GM19043 (cell line): ENCODE measurements around the gene FOXL1.

Experiments
- ATAC-seq: cut with Tn5 transposase; IDR thresholded peaks from one replicate; pipeline ENCODE4 v1.9.1; 2021; ENCODE audit warnings: low read depth; ENCODE audit not compliant: unreplicated experiment

The FOXL1 gene

DNA sequence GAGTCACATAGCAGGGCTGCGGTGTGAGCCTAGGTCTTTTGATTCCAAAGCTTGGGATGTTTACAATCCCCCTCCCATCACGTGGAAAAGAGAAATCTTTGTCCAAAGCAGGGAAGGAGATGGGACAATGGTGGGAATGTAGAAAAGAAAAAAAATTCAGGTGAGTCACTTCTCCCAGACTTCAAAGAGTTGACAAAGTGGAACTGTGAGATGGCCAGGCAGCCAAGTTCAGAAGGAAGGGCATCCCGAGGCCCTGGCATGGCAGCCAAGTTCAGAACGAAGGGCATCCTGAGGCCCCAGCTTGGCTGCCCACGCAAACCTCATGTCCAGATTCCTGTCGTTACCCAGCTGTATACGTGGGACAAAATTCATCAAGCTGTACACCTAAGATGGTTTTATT lies 47.5 kb downstream of the FOXL1 start:
- no peak for ATAC-seq

DNA sequence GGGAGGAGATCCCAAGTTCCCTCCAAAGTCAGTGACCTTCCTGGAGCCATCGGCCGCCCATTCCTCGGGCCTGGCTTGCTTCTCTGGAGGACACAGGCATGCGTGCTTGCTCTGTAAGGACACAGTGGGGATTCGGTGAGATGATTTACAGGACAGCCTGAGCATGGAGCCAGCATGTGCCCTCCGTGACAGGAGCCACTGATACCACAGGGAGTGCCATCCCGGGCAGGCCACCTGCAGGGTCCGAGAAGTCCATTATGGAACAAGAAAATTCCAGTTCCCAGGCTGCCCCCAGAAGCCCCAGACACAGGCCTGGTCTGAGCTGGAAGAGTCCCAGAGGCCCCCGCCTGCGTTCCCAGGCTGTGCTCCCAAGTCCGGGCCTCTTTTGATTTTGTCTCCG lies 47.9 kb downstream of the FOXL1 start:
- ATAC-seq = no peak

DNA sequence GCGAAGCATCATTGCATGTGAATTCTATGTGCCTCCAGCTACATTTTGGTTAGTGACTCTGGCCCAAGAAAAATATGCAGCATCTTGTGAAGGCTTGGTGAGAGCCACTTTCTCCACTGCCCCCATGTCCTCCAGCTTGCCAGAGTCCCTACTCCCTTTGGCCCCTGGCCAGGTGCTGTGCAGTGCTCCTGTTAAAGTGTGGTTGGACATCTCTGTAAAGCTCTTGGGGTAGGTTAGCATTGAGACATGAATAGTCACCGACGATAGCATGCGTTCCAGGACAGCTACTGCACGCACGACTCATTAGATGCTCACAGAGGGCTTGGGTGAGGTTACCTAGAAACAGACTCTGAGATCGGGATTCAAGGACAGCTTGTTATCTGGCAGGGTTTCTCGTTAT lies 48.6 kb downstream of the FOXL1 start:
- no peak for ATAC-seq

DNA sequence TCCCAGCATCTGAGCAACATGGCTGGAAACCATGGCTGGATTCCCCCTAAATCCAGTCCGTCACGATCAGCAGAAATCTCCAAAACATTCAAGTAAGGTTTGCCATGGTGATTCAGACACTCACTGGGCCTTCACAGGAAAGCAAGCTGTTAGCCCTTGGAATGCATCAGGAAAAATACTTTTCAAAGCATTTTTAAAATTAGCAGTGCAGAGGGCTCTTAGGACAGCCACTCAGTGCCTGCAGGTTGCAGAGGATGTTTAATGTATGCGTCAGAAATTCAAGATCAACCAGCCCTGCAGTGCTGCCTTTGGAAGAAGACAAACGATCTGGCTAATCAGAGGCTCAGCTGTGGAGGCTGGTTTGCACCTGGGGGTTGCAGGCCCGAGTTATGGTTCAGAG lies 50.3 kb downstream of the FOXL1 start:
- ATAC-seq = no peak

DNA sequence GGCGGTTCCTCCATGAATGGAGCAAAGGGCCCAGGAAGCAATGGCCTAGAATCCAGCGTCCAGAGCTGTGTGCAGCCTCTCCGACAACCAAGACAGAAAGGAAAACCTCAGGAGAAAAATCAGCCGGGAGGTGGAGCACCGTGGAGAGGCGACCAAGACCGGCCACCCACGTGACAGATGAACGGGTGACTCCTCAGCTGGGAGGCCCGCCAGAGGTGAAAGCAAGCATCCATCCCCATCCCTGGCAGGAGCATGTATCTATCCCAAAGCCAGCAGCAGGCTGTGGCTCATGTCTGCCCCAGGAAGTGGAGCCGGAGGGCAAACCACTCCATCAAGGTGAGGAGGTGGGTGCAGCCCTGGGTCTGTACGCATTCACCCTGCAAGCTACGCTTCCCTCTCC lies 52.1 kb downstream of the FOXL1 start:
- ATAC-seq = no peak

DNA sequence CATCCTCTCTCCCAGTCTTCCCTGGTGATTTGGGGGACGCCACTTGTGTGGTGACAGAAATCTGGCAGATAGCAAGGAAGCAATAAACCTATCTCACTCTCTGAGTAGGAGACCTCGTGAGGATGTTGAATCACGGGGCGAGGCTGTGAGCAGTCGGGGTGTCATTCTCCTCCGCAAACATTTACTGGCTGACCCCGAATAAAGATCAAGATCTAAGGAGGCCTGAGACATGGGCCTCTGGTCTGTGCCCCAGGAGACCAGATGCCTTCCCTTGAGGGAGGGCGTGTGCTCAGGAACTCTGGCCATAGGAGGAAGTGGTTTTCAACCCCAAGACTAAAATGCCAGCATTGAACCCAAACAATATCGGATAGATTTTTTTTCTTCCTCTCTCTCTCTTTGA lies 53.1 kb downstream of the FOXL1 start:
- no peak for ATAC-seq
